ENCODE results near the gene MEIOB.
"Not testable (repeated sequence)": the region's sequence is repeated elsewhere in the genome, so short reads cannot be mapped to it uniquely, and the experiment has no call there.

MEIOB gene

GRCh38 chr16:1871974-1872635 lies at the start of gene MEIOB:
TSS of gene MEIOB (minus strand) at chr16:1872164. CDS start at chr16:1868175, 3,989 bp downstream.
- WGBS (ENCODE audit: insufficient coverage, insufficient read length), result no CpG with 5 or more reads among the region's 68 CpGs
- H3K27me3 ChIP-seq (ENCODE audit: control insufficient read depth, insufficient read depth, low read length), result no peaks in the 10 kb centered on the region; the same call in 1 of the 2 replicates
- peak within 1 kb of the TSS; percentile 29; the same call in 1 of the 2 replicates for H3K4me3 ChIP-seq (ENCODE audit: low read length)
- no peaks in the 10 kb centered on the region for H3K9me3 ChIP-seq (ENCODE audit: control insufficient read depth, insufficient read depth, low read length)
- DNase-seq (ENCODE audit: low read depth, low spot score), result peak; percentile 18
- no peaks in the 10 kb centered on the region for H3K36me3 ChIP-seq (ENCODE audit: control insufficient read depth, insufficient read depth, low read length)
- H3K4me1 ChIP-seq (ENCODE audit: control insufficient read depth, insufficient read depth, low read length), result peaks cover 2% of the 10 kb centered on the region; the same call in 1 of the 2 replicates
- H3K27ac ChIP-seq (ENCODE audit: low read length), result no peak within 1 kb of the TSS

- Histone ChIP-seq H3K27ac (ENCODE audit: low read length) (no peak overlapping the region), H3K27me3 (ENCODE audit: control insufficient read depth, insufficient read depth, low read length) (peaks cover 41% of the 10 kb centered on the region), H3K4me3 (ENCODE audit: low read length) (no peak overlapping the region), H3K9me3 (ENCODE audit: control insufficient read depth, insufficient read depth, low read length) (no peaks in the 10 kb centered on the region), H3K4me1 (ENCODE audit: control insufficient read depth, insufficient read depth, low read length) (peaks cover 16% of the 10 kb centered on the region), H3K36me3 (ENCODE audit: control insufficient read depth, insufficient read depth, low read length) (no peaks in the 10 kb centered on the region)
- WGBS (ENCODE audit: insufficient coverage, insufficient read length), result no CpG with 5 or more reads among the region's 15 CpGs
- DNase-seq (ENCODE audit: low read depth, low spot score), result peak; percentile 41
Measured at GRCh38 chr16:1920727-1921171, 48.8 kb upstream of the MEIOB start.

DNA sequence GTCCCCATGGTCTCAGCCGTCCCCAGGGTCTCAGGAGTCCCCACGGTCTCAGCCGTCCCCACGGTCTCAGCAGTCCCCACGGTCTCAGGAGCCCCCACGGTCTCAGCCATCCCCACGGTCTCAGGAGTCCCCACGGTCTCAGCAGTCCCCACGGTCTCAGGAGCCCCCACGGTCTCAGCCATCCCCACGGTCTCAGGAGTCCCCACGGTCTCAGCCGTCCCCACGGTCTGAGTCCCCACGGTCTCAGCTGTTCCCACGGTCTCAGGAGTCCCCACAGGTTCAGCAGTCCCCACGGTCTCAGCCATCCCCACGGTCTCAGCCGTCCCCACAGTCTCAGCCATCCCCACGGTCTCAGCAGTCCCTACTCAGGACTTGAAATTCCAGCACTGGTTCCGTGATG lies 48.2 kb upstream of the MEIOB start:
- H3K36me3 ChIP-seq (ENCODE audit: control insufficient read depth, insufficient read depth, low read length); DNase-seq (ENCODE audit: low read depth, low spot score); H3K27ac ChIP-seq (ENCODE audit: low read length); H3K9me3 ChIP-seq (ENCODE audit: control insufficient read depth, insufficient read depth, low read length); H3K4me3 ChIP-seq (ENCODE audit: low read length): not testable (repeated sequence)
- WGBS (ENCODE audit: insufficient coverage, insufficient read length), result no CpG with 5 or more reads among the region's 21 CpGs
- Histone ChIP-seq H3K4me1 (ENCODE audit: control insufficient read depth, insufficient read depth, low read length) (peaks cover 16% of the 10 kb centered on the region), H3K27me3 (ENCODE audit: control insufficient read depth, insufficient read depth, low read length) (peaks cover 42% of the 10 kb centered on the region)

- Histone ChIP-seq H3K27me3 (ENCODE audit: control insufficient read depth, insufficient read depth, low read length) (peaks cover 42% of the 10 kb centered on the region), H3K27ac (ENCODE audit: low read length) (no peak overlapping the region), H3K4me3 (ENCODE audit: low read length) (no peak overlapping the region), H3K36me3 (ENCODE audit: control insufficient read depth, insufficient read depth, low read length) (no peaks in the 10 kb centered on the region), H3K4me1 (ENCODE audit: control insufficient read depth, insufficient read depth, low read length) (peaks cover 16% of the 10 kb centered on the region), H3K9me3 (ENCODE audit: control insufficient read depth, insufficient read depth, low read length) (no peaks in the 10 kb centered on the region)
- WGBS (ENCODE audit: insufficient coverage, insufficient read length), result no CpG with 5 or more reads among the region's 30 CpGs
- no peak for DNase-seq (ENCODE audit: low read depth, low spot score)
Measured at GRCh38 chr16:1919327-1919998, 47.5 kb upstream of the MEIOB start.

DNA sequence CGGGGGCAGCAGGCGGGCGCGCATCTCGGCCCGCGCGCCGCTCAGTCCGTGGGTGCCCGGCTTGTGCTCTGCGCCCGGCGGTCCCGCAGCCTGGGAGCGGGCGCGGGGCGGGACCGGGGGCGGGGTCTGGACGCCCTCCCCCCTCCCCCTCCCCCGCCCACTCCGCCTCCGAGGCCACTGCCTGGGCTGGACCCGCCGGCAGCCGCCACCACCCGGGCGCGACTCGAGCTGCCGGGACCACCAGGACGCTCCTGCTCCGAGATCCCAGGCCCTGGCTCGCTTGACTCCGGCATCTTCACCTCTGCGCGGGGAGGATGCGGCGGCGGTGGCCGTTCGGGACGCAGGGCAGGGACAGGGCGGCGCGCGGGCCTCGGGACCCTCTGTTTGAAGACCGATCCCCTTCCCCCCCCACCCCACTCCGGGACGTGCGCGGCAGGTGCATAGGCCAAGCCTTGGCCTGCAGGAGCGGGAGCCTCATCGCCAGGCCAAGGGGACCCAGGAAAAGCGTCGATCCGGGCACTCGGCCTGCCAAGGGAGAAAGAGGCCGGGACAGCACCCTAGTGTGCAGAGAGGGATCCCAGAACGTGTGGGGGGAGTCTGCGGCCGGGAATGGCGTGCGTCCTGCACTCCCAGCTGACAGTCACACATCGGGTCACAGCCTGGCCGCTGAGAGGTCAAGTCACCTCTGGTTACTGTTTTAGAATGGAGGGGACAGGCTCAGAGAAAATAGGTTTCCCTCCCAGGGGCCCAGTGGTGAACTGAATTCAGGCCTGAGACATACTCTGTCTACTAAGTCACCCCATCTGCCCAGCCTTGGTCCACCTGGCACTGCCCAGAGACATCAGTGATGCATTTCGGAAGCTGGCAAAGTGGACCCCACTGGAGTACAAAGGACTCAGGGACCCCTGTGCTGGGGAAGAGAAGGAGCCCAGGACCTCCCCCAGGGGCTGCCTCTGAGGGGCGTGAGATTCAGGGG lies 46.7 kb upstream of the MEIOB start, which contains the start of gene HS3ST6:
Gene HS3ST6, minus strand, starts transcription at position 65 of the 976 bp plus-strand sequence. CDS start 92 bp downstream, outside the sequence.
- Histone ChIP-seq H3K4me3 (ENCODE audit: low read length) (peak within 1 kb of the TSS; percentile 35; the same call in 1 of the 2 replicates), H3K9me3 (ENCODE audit: control insufficient read depth, insufficient read depth, low read length) (no peaks in the 10 kb centered on the region), H3K27ac (ENCODE audit: low read length) (no peak within 1 kb of the TSS), H3K36me3 (ENCODE audit: control insufficient read depth, insufficient read depth, low read length) (no peaks in the 10 kb centered on the region), H3K4me1 (ENCODE audit: control insufficient read depth, insufficient read depth, low read length) (peaks cover 16% of the 10 kb centered on the region), H3K27me3 (ENCODE audit: control insufficient read depth, insufficient read depth, low read length) (peaks cover 42% of the 10 kb centered on the region)
- WGBS (ENCODE audit: insufficient coverage, insufficient read length), result no CpG with 5 or more reads among the region's 71 CpGs
- DNase-seq (ENCODE audit: low read depth, low spot score), result no peak

- H3K9me3 ChIP-seq (ENCODE audit: control insufficient read depth, insufficient read depth, low read length), result no peaks in the 10 kb centered on the region
- no peak for DNase-seq (ENCODE audit: low read depth, low spot score)
- H3K36me3 ChIP-seq (ENCODE audit: control insufficient read depth, insufficient read depth, low read length), result no peaks in the 10 kb centered on the region
- no CpG with 5 or more reads among the region's 81 CpGs for WGBS (ENCODE audit: insufficient coverage, insufficient read length)
- H3K4me1 ChIP-seq (ENCODE audit: control insufficient read depth, insufficient read depth, low read length), result peaks cover 14% of the 10 kb centered on the region
- H3K27ac ChIP-seq (ENCODE audit: low read length), result no peak overlapping the region
- H3K4me3 ChIP-seq (ENCODE audit: low read length), result peak overlapping the region; percentile 35; the same call in 1 of the 2 replicates
- H3K27me3 ChIP-seq (ENCODE audit: control insufficient read depth, insufficient read depth, low read length), result peaks cover 38% of the 10 kb centered on the region
Measured at GRCh38 chr16:1917665-1918350, 45.8 kb upstream of the MEIOB start.

DNA sequence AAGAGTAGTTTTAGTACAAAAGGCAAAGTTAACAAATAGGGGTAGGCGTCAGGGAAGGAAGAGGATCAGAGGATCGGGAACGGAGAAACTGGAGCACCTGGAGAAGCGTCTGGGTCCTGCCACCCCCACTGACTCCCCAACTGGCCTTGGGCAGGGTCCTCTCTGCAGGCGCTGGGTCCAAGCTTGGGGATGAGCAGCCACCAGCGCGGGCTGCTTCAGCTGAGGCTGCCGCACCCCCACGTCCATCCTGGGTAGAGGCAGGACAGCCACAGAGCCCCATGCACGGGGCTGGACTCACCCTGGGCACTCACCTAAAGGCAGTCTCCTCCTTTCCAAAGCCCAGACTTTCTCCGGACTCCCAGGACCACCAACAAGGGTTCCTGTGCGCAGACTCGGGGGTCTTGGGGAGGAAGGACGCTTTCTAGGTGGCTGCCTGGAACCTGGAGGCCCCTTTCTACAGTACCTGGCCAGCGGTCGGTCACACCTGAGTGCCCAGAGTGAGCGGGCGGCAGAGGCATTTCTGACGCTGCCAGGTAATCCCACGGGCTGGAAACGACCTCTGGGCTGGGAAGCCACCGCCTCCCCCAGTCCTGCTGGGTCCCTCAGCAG lies 45.2 kb upstream of the MEIOB start:
- no peak for DNase-seq (ENCODE audit: low read depth, low spot score)
- Histone ChIP-seq H3K4me3 (ENCODE audit: low read length) (no peak overlapping the region), H3K27me3 (ENCODE audit: control insufficient read depth, insufficient read depth, low read length) (peaks cover 38% of the 10 kb centered on the region), H3K36me3 (ENCODE audit: control insufficient read depth, insufficient read depth, low read length) (no peaks in the 10 kb centered on the region), H3K4me1 (ENCODE audit: control insufficient read depth, insufficient read depth, low read length) (peaks cover 14% of the 10 kb centered on the region), H3K27ac (ENCODE audit: low read length) (no peak overlapping the region), H3K9me3 (ENCODE audit: control insufficient read depth, insufficient read depth, low read length) (no peaks in the 10 kb centered on the region)
- WGBS (ENCODE audit: insufficient coverage, insufficient read length), result no CpG with 5 or more reads among the region's 22 CpGs

- Histone ChIP-seq H3K36me3 (ENCODE audit: control insufficient read depth, insufficient read depth, low read length) (no peaks in the 10 kb centered on the region), H3K27ac (ENCODE audit: low read length) (no peak overlapping the region), H3K4me1 (ENCODE audit: control insufficient read depth, insufficient read depth, low read length) (peaks cover 14% of the 10 kb centered on the region), H3K4me3 (ENCODE audit: low read length) (no peak overlapping the region), H3K27me3 (ENCODE audit: control insufficient read depth, insufficient read depth, low read length) (peaks cover 38% of the 10 kb centered on the region), H3K9me3 (ENCODE audit: control insufficient read depth, insufficient read depth, low read length) (no peaks in the 10 kb centered on the region)
- WGBS (ENCODE audit: insufficient coverage, insufficient read length), result no CpG with 5 or more reads among the region's 5 CpGs
- DNase-seq (ENCODE audit: low read depth, low spot score), result no peak
Measured at GRCh38 chr16:1916640-1916990, 44.7 kb upstream of the MEIOB start.

DNA sequence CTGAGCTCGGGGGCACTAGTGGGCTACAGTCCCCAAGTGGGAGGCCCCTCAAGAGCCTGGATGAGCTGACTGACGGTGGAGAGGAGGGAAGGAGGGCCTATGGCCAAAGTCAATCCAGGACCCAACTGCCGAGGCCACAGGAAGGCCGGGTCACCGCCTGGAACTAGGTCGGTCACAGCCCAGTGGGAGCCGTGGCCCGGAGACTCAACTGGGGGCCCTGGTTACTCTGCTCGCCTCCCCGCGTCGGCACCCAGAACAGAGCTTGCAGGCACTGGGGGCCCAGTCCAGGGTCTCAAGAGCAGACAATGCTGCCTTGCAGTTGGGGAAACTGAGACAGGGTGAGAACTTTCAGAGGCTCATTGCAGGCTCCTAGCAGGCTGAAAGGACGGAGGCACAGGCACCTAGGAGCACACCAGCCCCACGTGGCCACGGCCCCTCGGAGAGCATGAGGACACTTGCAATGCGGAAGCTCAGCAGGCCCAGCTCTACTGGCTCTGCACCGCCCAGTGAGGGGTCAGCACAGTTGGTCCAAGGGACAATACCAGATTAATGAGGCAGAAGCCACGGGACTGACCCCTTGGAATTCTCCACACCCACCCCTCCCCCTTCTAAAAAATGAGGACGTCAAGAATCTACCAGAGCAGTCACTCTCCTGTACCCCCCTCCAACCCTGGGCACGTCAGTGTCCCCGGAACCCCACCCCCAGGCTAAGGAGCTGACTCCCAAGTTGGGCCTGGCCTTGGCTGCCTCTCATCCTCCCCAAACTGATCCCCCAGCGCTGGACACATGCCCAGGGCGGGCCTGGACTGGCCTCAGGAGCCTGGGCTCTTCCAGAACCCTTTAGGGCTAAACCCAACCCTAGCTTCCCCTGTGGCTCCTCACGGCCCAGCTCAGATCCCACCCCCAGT lies 44.0 kb upstream of the MEIOB start:
- no CpG with 5 or more reads among the region's 25 CpGs for WGBS (ENCODE audit: insufficient coverage, insufficient read length)

More for the DNA sequence above, 44.0 kb upstream of the MEIOB start:
- no peak for DNase-seq (ENCODE audit: low read depth, low spot score)
- H3K27ac ChIP-seq (ENCODE audit: low read length), result no peak overlapping the region
- no peaks in the 10 kb centered on the region for H3K9me3 ChIP-seq (ENCODE audit: control insufficient read depth, insufficient read depth, low read length)
- peaks cover 38% of the 10 kb centered on the region for H3K27me3 ChIP-seq (ENCODE audit: control insufficient read depth, insufficient read depth, low read length)
- H3K4me1 ChIP-seq (ENCODE audit: control insufficient read depth, insufficient read depth, low read length), result peaks cover 14% of the 10 kb centered on the region
- no peaks in the 10 kb centered on the region for H3K36me3 ChIP-seq (ENCODE audit: control insufficient read depth, insufficient read depth, low read length)
- no peak overlapping the region for H3K4me3 ChIP-seq (ENCODE audit: low read length)

All from iPS DF 6.9 (cell line).